ENCODE data around the gene NHEJ1. TPM values are rescaled to one million over a fixed set of nuclear protein-coding genes. Genes with fewer than 3 reads are reported as not detected.
A peak's percentile ranks its signal among the peaks of the same experiment; 100 is the strongest.

Gene NHEJ1
- total and polyA plus RNA-seq, 2 of the 13 experiments (the other 11 are each of a cell fraction or from before 2014, with no cell fraction given): 30.0 to 30.7 TPM

- TF ChIP-seq SKIL (CRISPR knock-in tag; IDR thresholded peaks at IDR 0.05; ENCODE audit: borderline replicate concordance): no peak
- TF ChIP-seq ADNP (CRISPR knock-in tag; IDR thresholded peaks at IDR 0.05): no peak
- no peak for TF ChIP-seq ZNF660 (CRISPR knock-in tag; IDR thresholded peaks at IDR 0.05; ENCODE audit: borderline replicate concordance, low read depth)
- peak; percentile 33 for TF ChIP-seq HNRNPK (IDR thresholded peaks at IDR 0.05; ENCODE audit: low read depth, low read length, poor library complexity, severe bottlenecking)
- TF ChIP-seq ZNF770 (CRISPR knock-in tag; IDR thresholded peaks at IDR 0.05): peak; percentile 87
- TF ChIP-seq ZC3H13 (CRISPR knock-in tag; IDR thresholded peaks at IDR 0.05): no peak
- no peak for TF ChIP-seq DZIP1 (CRISPR knock-in tag; IDR thresholded peaks at IDR 0.05)
- TF ChIP-seq CEBPB (IDR thresholded peaks at IDR 0.05; ENCODE audit: borderline replicate concordance, low read depth, low read length): peak; percentile 62
- no peak for TF ChIP-seq NRL (CRISPR knock-in tag; IDR thresholded peaks at IDR 0.05; ENCODE audit: borderline replicate concordance)
Observed at GRCh38 chr2:219197388-219197787, 36.8 kb upstream of the NHEJ1 start (continued).

All from HepG2 (cell line).